GM23338 (cell line): Measurements from ENCODE around the gene SMARCC1. TPM values are rescaled to one million over a fixed set of nuclear protein-coding genes. Genes with fewer than 3 reads are reported as not detected.

Experiments
- ATAC-seq: fragments of 200-7000 bp; cut with Tn5 transposase; 3 replicates; pipeline ENCODE4 v1.9.1; 2020
- DNase-seq: peaks from one replicate; pipeline ENCODE4 v3.0.0-alpha.2; 2015; ENCODE audit warnings: low spot score
- H2AFZ ChIP-seq: fragments of 200-600 bp; sonication (generic); 2 replicates; pipeline ENCODE4 v1.8.0; 2016; ENCODE audit warnings: antibody characterized with exemption, mild to moderate bottlenecking, moderate library complexity
- H3F3A ChIP-seq: fragments of 200-600 bp; sonication (generic); replicated peaks from 2 replicates; pipeline ENCODE4 v1.8.0; 2017; ENCODE audit warnings: antibody characterized with exemption, mixed run types, low read depth
- H3K27ac ChIP-seq: fragments of 200-600 bp; sonication (generic); 2 replicates; pipeline ENCODE4 v1.6.1; 2016; ENCODE audit warnings: low read depth
- H3K27me3 ChIP-seq: fragments of 200-600 bp; sonication (generic); 2 replicates; pipeline ENCODE4 v1.8.0; 2016; ENCODE audit warnings: mild to moderate bottlenecking, mixed run types, moderate library complexity; ENCODE audit not compliant: insufficient read depth
- H3K36me3 ChIP-seq: fragments of 200-600 bp; sonication (generic); 2 replicates; pipeline ENCODE4 v1.8.0; 2016; ENCODE audit warnings: mild to moderate bottlenecking; ENCODE audit not compliant: insufficient read depth
- H3K4me1 ChIP-seq: fragments of 200-600 bp; sonication (generic); 2 replicates; pipeline ENCODE4 v1.8.0; 2016; ENCODE audit warnings: mild to moderate bottlenecking, moderate library complexity; ENCODE audit not compliant: insufficient read depth
- H3K4me2 ChIP-seq: fragments of 200-600 bp; sonication (generic); 2 replicates; pipeline ENCODE4 v1.7.1; 2017; ENCODE audit warnings: mixed run types
- H3K4me3 ChIP-seq: fragments of 200-600 bp; sonication (generic); 2 replicates; pipeline ENCODE4 v1.6.1; 2016; ENCODE audit warnings: mixed run types
- H3K79me2 ChIP-seq: fragments of 200-600 bp; sonication (generic); replicated peaks from 2 replicates; pipeline ENCODE4 v1.8.0; 2017; ENCODE audit warnings: mild to moderate bottlenecking; ENCODE audit not compliant: insufficient read depth
- H3K9me2 ChIP-seq: fragments of 200-600 bp; sonication (generic); 2 replicates; pipeline ENCODE4 v1.8.0; 2017; ENCODE audit not compliant: insufficient read depth
- H4K20me1 ChIP-seq: fragments of 200-600 bp; sonication (generic); replicated peaks from 2 replicates; pipeline ENCODE4 v1.8.0; 2017; ENCODE audit warnings: mild to moderate bottlenecking; ENCODE audit not compliant: insufficient read depth
- H3K27ac Mint-ChIP-seq: 2 replicates; pipeline ENCODE4 v1.8.0; 2020; ENCODE audit warnings: inconsistent platforms, mild to moderate bottlenecking, moderate library complexity, mixed read lengths
- H3K27me3 Mint-ChIP-seq: 3 replicates; pipeline ENCODE4 v1.8.0; 2022; ENCODE audit warnings: low read depth, mild to moderate bottlenecking, moderate library complexity, mixed read lengths, inconsistent platforms; ENCODE audit not compliant: insufficient read depth, poor library complexity
- H3K36me3 Mint-ChIP-seq: 3 replicates; pipeline ENCODE4 v1.8.0; 2021; ENCODE audit warnings: low read depth, mild to moderate bottlenecking, inconsistent platforms, moderate library complexity, mixed read lengths
- H3K4me1 Mint-ChIP-seq: 3 replicates; pipeline ENCODE4 v1.8.0; 2020; ENCODE audit warnings: mild to moderate bottlenecking, inconsistent platforms, mixed read lengths
- H3K4me3 Mint-ChIP-seq: 3 replicates; pipeline ENCODE4 v1.8.0; 2021; ENCODE audit warnings: moderate library complexity, mild to moderate bottlenecking, inconsistent platforms, mixed read lengths
- H3K9me3 Mint-ChIP-seq: 3 replicates; pipeline ENCODE4 v1.8.0; 2020; ENCODE audit warnings: moderate library complexity, mild to moderate bottlenecking, inconsistent platforms, mixed read lengths
- CTCF ChIP-seq, 2 experiments: fragments of 200-600 bp in 1 of 2; sonication (generic) in 1 of 2; conservative IDR thresholded peaks; 2 replicates each; pipeline versions ENCODE4 v1.5.1 to v1.6.1; 2016 to 2017; ENCODE audit warnings: antibody characterized with exemption in 2 of 2, low read depth in 2 of 2, mild to moderate bottlenecking in 2 of 2, moderate library complexity in 1 of 2
- ETS1 ChIP-seq: IDR thresholded peaks from 2 replicates; pipeline ENCODE4 v1.6.1; 2016; ENCODE audit warnings: antibody characterized with exemption
- EZH2 ChIP-seq: fragments of 200-600 bp; sonication (generic); IDR thresholded peaks from one replicate; pipeline ENCODE4 v1.8.0; 2017; ENCODE audit warnings: antibody characterized with exemption, mild to moderate bottlenecking, low read depth; ENCODE audit not compliant: unreplicated experiment
- REST ChIP-seq: IDR thresholded peaks from one replicate; pipeline ENCODE4 v1.6.1; 2018; ENCODE audit warnings: antibody characterized with exemption; ENCODE audit not compliant: unreplicated experiment
- ZNF462 ChIP-seq: fragments of 250-450 bp; sonication (Bioruptor Pico); IDR thresholded peaks from 2 replicates; pipeline ENCODE4 v1.5.0; 2020; ENCODE audit warnings: mild to moderate bottlenecking, moderate library complexity
- polyA plus RNA-seq: library from polyadenylated mRNA; unstranded; fragments of >200 nt; fragmentation: Nextera tagmentation; extraction: Ambion mirVana; gene quantifications from 2 replicates; pipeline ENCODE4 v1.2.1, GENCODE V29; 2016
- total RNA-seq: library from RNA; depleted of rRNA; stranded (reverse); fragments of >200 nt; shearing (Covaris generic); gene quantifications from 2 replicates; pipeline ENCODE4 v1.2.3, GENCODE V29; 2014

SMARCC1 gene
- total and polyA plus RNA-seq, 2 experiments from 2014 or later: 105 to 171 TPM

- H3K36me3 ChIP-seq: no peaks in the 10 kb centered on the region
- no peaks in the 10 kb centered on the region for H3K9me2 ChIP-seq
- H3K9me3 Mint-ChIP-seq: no peaks in the 10 kb centered on the region
- ATAC-seq (peak; percentile 90), DNase-seq (no peak)
- no peaks in the 10 kb centered on the region for H3K27me3 ChIP-seq
- no peak overlapping the region for H3K27ac ChIP-seq
- H3K27ac Mint-ChIP-seq: no peak overlapping the region
- H3F3A ChIP-seq: no peaks in the 10 kb centered on the region; the same call in 1 of the 2 replicates
- H3K79me2 ChIP-seq: no peaks in the 10 kb centered on the region
- H3K27me3 Mint-ChIP-seq: no peaks in the 10 kb centered on the region
- TF ChIP-seq CTCF (conservative IDR thresholded peaks at IDR 0.05; ENCODE audit: low read depth in 2 of 2): peak in 1 of 2 experiments; percentile 42; a peak in 2 of 4 replicates
- TF ChIP-seq ETS1: no peak
- TF ChIP-seq EZH2: no peak
- H4K20me1 ChIP-seq: no peaks in the 10 kb centered on the region; the same call in 1 of the 2 replicates
- H3K4me2 ChIP-seq: no peak overlapping the region
- no peak overlapping the region for H3K4me3 ChIP-seq
- no peak overlapping the region for H3K4me3 Mint-ChIP-seq
- no peak overlapping the region for H2AFZ ChIP-seq
- H3K4me1 Mint-ChIP-seq: peaks cover 3% of the 10 kb centered on the region; the same call in 2 of the 3 replicates
- H3K36me3 Mint-ChIP-seq: no peaks in the 10 kb centered on the region
- no peaks in the 10 kb centered on the region for H3K4me1 ChIP-seq
Measured at GRCh38 chr3:47565734-47566550, 215.8 kb downstream of the SMARCC1 start.

GRCh38 chr3:47556351-47556750 lies 225.3 kb downstream of the SMARCC1 start:
- H3K4me1 Mint-ChIP-seq: peaks cover 2% of the 10 kb centered on the region; the same call in 1 of the 3 replicates
- Histone ChIP-seq H3K4me3 (no peak overlapping the region), H3K9me2 (no peaks in the 10 kb centered on the region), H3K4me1 (no peaks in the 10 kb centered on the region; the same call in 1 of the 2 replicates), H3K4me2 (no peak overlapping the region), H3K36me3 (no peaks in the 10 kb centered on the region), H3K27ac (no peak overlapping the region), H3K27me3 (no peaks in the 10 kb centered on the region), H3F3A (no peaks in the 10 kb centered on the region; the same call in 1 of the 2 replicates), H4K20me1 (no peaks in the 10 kb centered on the region), H3K79me2 (no peaks in the 10 kb centered on the region), H2AFZ (no peak overlapping the region)
- H3K27ac Mint-ChIP-seq: no peak overlapping the region
- no peak for DNase-seq
- H3K27me3 Mint-ChIP-seq: peaks cover 2% of the 10 kb centered on the region
- ATAC-seq: no peak
- H3K36me3 Mint-ChIP-seq: no peaks in the 10 kb centered on the region
- no peaks in the 10 kb centered on the region for H3K9me3 Mint-ChIP-seq
- no peak overlapping the region for H3K4me3 Mint-ChIP-seq
- TF ChIP-seq REST (no peak), ETS1 (no peak), ZNF462 (CRISPR knock-in tag) (no peak)
